GM23338 (cell line): ENCODE results near the gene HIVEP2. TPM values are rescaled to one million over a fixed set of nuclear protein-coding genes. Genes with fewer than 3 reads are reported as not detected.

ENCODE experiments used
- ATAC-seq: fragments of 200-7000 bp; cut with Tn5 transposase; 3 replicates; pipeline ENCODE4 v1.9.1; 2020
- DNase-seq: peaks from one replicate; pipeline ENCODE4 v3.0.0-alpha.2; 2015; ENCODE audit warnings: low spot score
- H2AFZ ChIP-seq: fragments of 200-600 bp; sonication (generic); 2 replicates; pipeline ENCODE4 v1.8.0; 2016; ENCODE audit warnings: antibody characterized with exemption, mild to moderate bottlenecking, moderate library complexity
- H3F3A ChIP-seq: fragments of 200-600 bp; sonication (generic); replicated peaks from 2 replicates; pipeline ENCODE4 v1.8.0; 2017; ENCODE audit warnings: antibody characterized with exemption, mixed run types, low read depth
- H3K27ac ChIP-seq: fragments of 200-600 bp; sonication (generic); 2 replicates; pipeline ENCODE4 v1.6.1; 2016; ENCODE audit warnings: low read depth
- H3K27me3 ChIP-seq: fragments of 200-600 bp; sonication (generic); 2 replicates; pipeline ENCODE4 v1.8.0; 2016; ENCODE audit warnings: mild to moderate bottlenecking, mixed run types, moderate library complexity; ENCODE audit not compliant: insufficient read depth
- H3K36me3 ChIP-seq: fragments of 200-600 bp; sonication (generic); 2 replicates; pipeline ENCODE4 v1.8.0; 2016; ENCODE audit warnings: mild to moderate bottlenecking; ENCODE audit not compliant: insufficient read depth
- H3K4me1 ChIP-seq: fragments of 200-600 bp; sonication (generic); 2 replicates; pipeline ENCODE4 v1.8.0; 2016; ENCODE audit warnings: mild to moderate bottlenecking, moderate library complexity; ENCODE audit not compliant: insufficient read depth
- H3K4me2 ChIP-seq: fragments of 200-600 bp; sonication (generic); 2 replicates; pipeline ENCODE4 v1.7.1; 2017; ENCODE audit warnings: mixed run types
- H3K4me3 ChIP-seq: fragments of 200-600 bp; sonication (generic); 2 replicates; pipeline ENCODE4 v1.6.1; 2016; ENCODE audit warnings: mixed run types
- H3K79me2 ChIP-seq: fragments of 200-600 bp; sonication (generic); replicated peaks from 2 replicates; pipeline ENCODE4 v1.8.0; 2017; ENCODE audit warnings: mild to moderate bottlenecking; ENCODE audit not compliant: insufficient read depth
- H3K9me2 ChIP-seq: fragments of 200-600 bp; sonication (generic); 2 replicates; pipeline ENCODE4 v1.8.0; 2017; ENCODE audit not compliant: insufficient read depth
- H4K20me1 ChIP-seq: fragments of 200-600 bp; sonication (generic); replicated peaks from 2 replicates; pipeline ENCODE4 v1.8.0; 2017; ENCODE audit warnings: mild to moderate bottlenecking; ENCODE audit not compliant: insufficient read depth
- H3K27ac Mint-ChIP-seq: 2 replicates; pipeline ENCODE4 v1.8.0; 2020; ENCODE audit warnings: inconsistent platforms, mild to moderate bottlenecking, moderate library complexity, mixed read lengths
- H3K27me3 Mint-ChIP-seq: 3 replicates; pipeline ENCODE4 v1.8.0; 2022; ENCODE audit warnings: low read depth, mild to moderate bottlenecking, moderate library complexity, mixed read lengths, inconsistent platforms; ENCODE audit not compliant: insufficient read depth, poor library complexity
- H3K36me3 Mint-ChIP-seq: 3 replicates; pipeline ENCODE4 v1.8.0; 2021; ENCODE audit warnings: low read depth, mild to moderate bottlenecking, inconsistent platforms, moderate library complexity, mixed read lengths
- H3K4me1 Mint-ChIP-seq: 3 replicates; pipeline ENCODE4 v1.8.0; 2020; ENCODE audit warnings: mild to moderate bottlenecking, inconsistent platforms, mixed read lengths
- H3K4me3 Mint-ChIP-seq: 3 replicates; pipeline ENCODE4 v1.8.0; 2021; ENCODE audit warnings: moderate library complexity, mild to moderate bottlenecking, inconsistent platforms, mixed read lengths
- H3K9me3 Mint-ChIP-seq: 3 replicates; pipeline ENCODE4 v1.8.0; 2020; ENCODE audit warnings: moderate library complexity, mild to moderate bottlenecking, inconsistent platforms, mixed read lengths
- CREB1 ChIP-seq: fragments of 250-450 bp; sonication (Bioruptor Pico); IDR thresholded peaks from 2 replicates; pipeline ENCODE4 v1.5.0; 2020; ENCODE audit warnings: low read depth, mild to moderate bottlenecking, moderate library complexity
- EZH2 ChIP-seq: fragments of 200-600 bp; sonication (generic); IDR thresholded peaks from one replicate; pipeline ENCODE4 v1.8.0; 2017; ENCODE audit warnings: antibody characterized with exemption, mild to moderate bottlenecking, low read depth; ENCODE audit not compliant: unreplicated experiment
- EZH2phosphoT487 ChIP-seq: fragments of 200-600 bp; sonication (generic); IDR thresholded peaks from one replicate; pipeline ENCODE4 v1.8.1; 2018; ENCODE audit warnings: antibody characterized with exemption; ENCODE audit not compliant: unreplicated experiment
- JUNB ChIP-seq: IDR thresholded peaks from one replicate; pipeline ENCODE4 v1.6.1; 2016; ENCODE audit warnings: antibody characterized with exemption; ENCODE audit not compliant: unreplicated experiment
- NANOG ChIP-seq: IDR thresholded peaks from 2 replicates; pipeline ENCODE4 v1.6.1; 2016; ENCODE audit warnings: antibody characterized with exemption, borderline replicate concordance
- POLR2AphosphoS5 ChIP-seq: IDR thresholded peaks from 2 replicates; pipeline ENCODE4 v1.6.1; 2016; ENCODE audit warnings: antibody characterized with exemption, low read depth
- STAT1 ChIP-seq: IDR thresholded peaks from one replicate; pipeline ENCODE4 v1.6.1; 2016; ENCODE audit warnings: antibody characterized with exemption; ENCODE audit not compliant: unreplicated experiment
- ZNF114 ChIP-seq: fragments of 250-450 bp; sonication (Bioruptor Pico); IDR thresholded peaks from 2 replicates; pipeline ENCODE4 v1.5.0; 2020; ENCODE audit warnings: mild to moderate bottlenecking, moderate library complexity
- ZNF331 ChIP-seq: fragments of 250-450 bp; sonication (Bioruptor Pico); IDR thresholded peaks from 2 replicates; pipeline ENCODE4 v1.5.0; 2020; ENCODE audit warnings: low read depth, mild to moderate bottlenecking, moderate library complexity
- polyA plus RNA-seq: library from polyadenylated mRNA; unstranded; fragments of >200 nt; fragmentation: Nextera tagmentation; extraction: Ambion mirVana; gene quantifications from 2 replicates; pipeline ENCODE4 v1.2.1, GENCODE V29; 2016
- total RNA-seq: library from RNA; depleted of rRNA; stranded (reverse); fragments of >200 nt; shearing (Covaris generic); gene quantifications from 2 replicates; pipeline ENCODE4 v1.2.3, GENCODE V29; 2014
- TF ChIP-seq, protein P1 (sequence below), 2 experiments: fragments of 200-600 bp in 1 of 2; sonication (generic) in 1 of 2; conservative IDR thresholded peaks; 2 replicates each; pipeline versions ENCODE4 v1.5.1 to v1.6.1; 2016 to 2017; ENCODE audit warnings: antibody characterized with exemption in 2 of 2, low read depth in 2 of 2, mild to moderate bottlenecking in 2 of 2, moderate library complexity in 1 of 2
- TF ChIP-seq, protein P2 (sequence below): IDR thresholded peaks from one replicate; pipeline ENCODE4 v1.6.1; 2018; ENCODE audit warnings: antibody characterized with exemption; ENCODE audit not compliant: unreplicated experiment
- TF ChIP-seq, protein P3 (sequence below): IDR thresholded peaks from 2 replicates; pipeline ENCODE4 v1.6.1; 2016; ENCODE audit warnings: antibody characterized with exemption
- TF ChIP-seq, protein P4 (sequence below): fragments of 250-450 bp; sonication (Bioruptor Pico); IDR thresholded peaks from 2 replicates; pipeline ENCODE4 v1.5.0; 2020; ENCODE audit warnings: mild to moderate bottlenecking, moderate library complexity

The HIVEP2 gene
- total and polyA plus RNA-seq, 2 experiments from 2014 or later: 1.5 to 7.4 TPM

DNA sequence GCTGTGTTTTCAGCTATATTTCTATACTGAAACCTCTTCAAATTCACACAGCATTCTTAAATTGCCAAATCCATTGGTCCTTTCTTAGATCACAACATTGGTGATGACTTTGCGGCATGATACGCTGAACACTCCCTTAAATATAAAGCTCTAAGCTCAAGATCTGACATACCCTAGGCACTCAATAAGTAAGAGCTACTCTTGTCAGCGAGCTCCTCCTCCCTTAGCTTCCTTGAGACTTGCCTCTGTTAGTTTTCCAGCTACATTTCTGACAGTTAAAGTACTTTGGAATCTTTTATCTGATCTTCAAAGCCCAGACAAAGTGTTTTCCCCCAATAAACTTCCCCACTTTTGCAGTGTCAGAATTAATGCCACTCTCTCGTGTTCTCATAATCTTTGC is 117.0 kb downstream of the HIVEP2 start:
- H3K4me3 ChIP-seq: no peak overlapping the region
- H3K27ac ChIP-seq: no peak overlapping the region
- Mint-ChIP-seq H3K27me3 (peaks cover 4% of the 10 kb centered on the region), H3K36me3 (no peaks in the 10 kb centered on the region), H3K4me1 (peaks cover 6% of the 10 kb centered on the region; the same call in 2 of the 3 replicates), H3K27ac (no peak overlapping the region), H3K9me3 (no peaks in the 10 kb centered on the region), H3K4me3 (no peak overlapping the region)
- 0 out of 2 replicates have a peak, but pooled peaks cover 2% of the 10 kb centered on the region for H4K20me1 ChIP-seq
- no peaks in the 10 kb centered on the region for H3K36me3 ChIP-seq
- no peak overlapping the region for H2AFZ ChIP-seq
- H3K4me1 ChIP-seq: no peaks in the 10 kb centered on the region; the same call in 1 of the 2 replicates
- no peaks in the 10 kb centered on the region for H3K27me3 ChIP-seq
- ATAC-seq (no peak), DNase-seq (no peak)
- no peaks in the 10 kb centered on the region for H3K9me2 ChIP-seq
- no peaks in the 10 kb centered on the region for H3F3A ChIP-seq
- H3K79me2 ChIP-seq: no peaks in the 10 kb centered on the region
- H3K4me2 ChIP-seq: no peak overlapping the region
- no peak for TF ChIP-seq JUNB
- TF ChIP-seq, protein P1, sequence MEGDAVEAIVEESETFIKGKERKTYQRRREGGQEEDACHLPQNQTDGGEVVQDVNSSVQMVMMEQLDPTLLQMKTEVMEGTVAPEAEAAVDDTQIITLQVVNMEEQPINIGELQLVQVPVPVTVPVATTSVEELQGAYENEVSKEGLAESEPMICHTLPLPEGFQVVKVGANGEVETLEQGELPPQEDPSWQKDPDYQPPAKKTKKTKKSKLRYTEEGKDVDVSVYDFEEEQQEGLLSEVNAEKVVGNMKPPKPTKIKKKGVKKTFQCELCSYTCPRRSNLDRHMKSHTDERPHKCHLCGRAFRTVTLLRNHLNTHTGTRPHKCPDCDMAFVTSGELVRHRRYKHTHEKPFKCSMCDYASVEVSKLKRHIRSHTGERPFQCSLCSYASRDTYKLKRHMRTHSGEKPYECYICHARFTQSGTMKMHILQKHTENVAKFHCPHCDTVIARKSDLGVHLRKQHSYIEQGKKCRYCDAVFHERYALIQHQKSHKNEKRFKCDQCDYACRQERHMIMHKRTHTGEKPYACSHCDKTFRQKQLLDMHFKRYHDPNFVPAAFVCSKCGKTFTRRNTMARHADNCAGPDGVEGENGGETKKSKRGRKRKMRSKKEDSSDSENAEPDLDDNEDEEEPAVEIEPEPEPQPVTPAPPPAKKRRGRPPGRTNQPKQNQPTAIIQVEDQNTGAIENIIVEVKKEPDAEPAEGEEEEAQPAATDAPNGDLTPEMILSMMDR (conservative IDR thresholded peaks at IDR 0.05; ENCODE audit: low read depth in 2 of 2): no peak
- TF ChIP-seq NANOG: no peak
- no peak for TF ChIP-seq EZH2phosphoT487
- TF ChIP-seq, protein P2, sequence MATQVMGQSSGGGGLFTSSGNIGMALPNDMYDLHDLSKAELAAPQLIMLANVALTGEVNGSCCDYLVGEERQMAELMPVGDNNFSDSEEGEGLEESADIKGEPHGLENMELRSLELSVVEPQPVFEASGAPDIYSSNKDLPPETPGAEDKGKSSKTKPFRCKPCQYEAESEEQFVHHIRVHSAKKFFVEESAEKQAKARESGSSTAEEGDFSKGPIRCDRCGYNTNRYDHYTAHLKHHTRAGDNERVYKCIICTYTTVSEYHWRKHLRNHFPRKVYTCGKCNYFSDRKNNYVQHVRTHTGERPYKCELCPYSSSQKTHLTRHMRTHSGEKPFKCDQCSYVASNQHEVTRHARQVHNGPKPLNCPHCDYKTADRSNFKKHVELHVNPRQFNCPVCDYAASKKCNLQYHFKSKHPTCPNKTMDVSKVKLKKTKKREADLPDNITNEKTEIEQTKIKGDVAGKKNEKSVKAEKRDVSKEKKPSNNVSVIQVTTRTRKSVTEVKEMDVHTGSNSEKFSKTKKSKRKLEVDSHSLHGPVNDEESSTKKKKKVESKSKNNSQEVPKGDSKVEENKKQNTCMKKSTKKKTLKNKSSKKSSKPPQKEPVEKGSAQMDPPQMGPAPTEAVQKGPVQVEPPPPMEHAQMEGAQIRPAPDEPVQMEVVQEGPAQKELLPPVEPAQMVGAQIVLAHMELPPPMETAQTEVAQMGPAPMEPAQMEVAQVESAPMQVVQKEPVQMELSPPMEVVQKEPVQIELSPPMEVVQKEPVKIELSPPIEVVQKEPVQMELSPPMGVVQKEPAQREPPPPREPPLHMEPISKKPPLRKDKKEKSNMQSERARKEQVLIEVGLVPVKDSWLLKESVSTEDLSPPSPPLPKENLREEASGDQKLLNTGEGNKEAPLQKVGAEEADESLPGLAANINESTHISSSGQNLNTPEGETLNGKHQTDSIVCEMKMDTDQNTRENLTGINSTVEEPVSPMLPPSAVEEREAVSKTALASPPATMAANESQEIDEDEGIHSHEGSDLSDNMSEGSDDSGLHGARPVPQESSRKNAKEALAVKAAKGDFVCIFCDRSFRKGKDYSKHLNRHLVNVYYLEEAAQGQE: no peak
- TF ChIP-seq, protein P3, sequence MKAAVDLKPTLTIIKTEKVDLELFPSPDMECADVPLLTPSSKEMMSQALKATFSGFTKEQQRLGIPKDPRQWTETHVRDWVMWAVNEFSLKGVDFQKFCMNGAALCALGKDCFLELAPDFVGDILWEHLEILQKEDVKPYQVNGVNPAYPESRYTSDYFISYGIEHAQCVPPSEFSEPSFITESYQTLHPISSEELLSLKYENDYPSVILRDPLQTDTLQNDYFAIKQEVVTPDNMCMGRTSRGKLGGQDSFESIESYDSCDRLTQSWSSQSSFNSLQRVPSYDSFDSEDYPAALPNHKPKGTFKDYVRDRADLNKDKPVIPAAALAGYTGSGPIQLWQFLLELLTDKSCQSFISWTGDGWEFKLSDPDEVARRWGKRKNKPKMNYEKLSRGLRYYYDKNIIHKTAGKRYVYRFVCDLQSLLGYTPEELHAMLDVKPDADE: no peak
- TF ChIP-seq CREB1 (CRISPR knock-in tag): no peak
- TF ChIP-seq ZNF331 (CRISPR knock-in tag): no peak
- TF ChIP-seq POLR2AphosphoS5: no peak
- TF ChIP-seq STAT1: no peak
- TF ChIP-seq, protein P4, sequence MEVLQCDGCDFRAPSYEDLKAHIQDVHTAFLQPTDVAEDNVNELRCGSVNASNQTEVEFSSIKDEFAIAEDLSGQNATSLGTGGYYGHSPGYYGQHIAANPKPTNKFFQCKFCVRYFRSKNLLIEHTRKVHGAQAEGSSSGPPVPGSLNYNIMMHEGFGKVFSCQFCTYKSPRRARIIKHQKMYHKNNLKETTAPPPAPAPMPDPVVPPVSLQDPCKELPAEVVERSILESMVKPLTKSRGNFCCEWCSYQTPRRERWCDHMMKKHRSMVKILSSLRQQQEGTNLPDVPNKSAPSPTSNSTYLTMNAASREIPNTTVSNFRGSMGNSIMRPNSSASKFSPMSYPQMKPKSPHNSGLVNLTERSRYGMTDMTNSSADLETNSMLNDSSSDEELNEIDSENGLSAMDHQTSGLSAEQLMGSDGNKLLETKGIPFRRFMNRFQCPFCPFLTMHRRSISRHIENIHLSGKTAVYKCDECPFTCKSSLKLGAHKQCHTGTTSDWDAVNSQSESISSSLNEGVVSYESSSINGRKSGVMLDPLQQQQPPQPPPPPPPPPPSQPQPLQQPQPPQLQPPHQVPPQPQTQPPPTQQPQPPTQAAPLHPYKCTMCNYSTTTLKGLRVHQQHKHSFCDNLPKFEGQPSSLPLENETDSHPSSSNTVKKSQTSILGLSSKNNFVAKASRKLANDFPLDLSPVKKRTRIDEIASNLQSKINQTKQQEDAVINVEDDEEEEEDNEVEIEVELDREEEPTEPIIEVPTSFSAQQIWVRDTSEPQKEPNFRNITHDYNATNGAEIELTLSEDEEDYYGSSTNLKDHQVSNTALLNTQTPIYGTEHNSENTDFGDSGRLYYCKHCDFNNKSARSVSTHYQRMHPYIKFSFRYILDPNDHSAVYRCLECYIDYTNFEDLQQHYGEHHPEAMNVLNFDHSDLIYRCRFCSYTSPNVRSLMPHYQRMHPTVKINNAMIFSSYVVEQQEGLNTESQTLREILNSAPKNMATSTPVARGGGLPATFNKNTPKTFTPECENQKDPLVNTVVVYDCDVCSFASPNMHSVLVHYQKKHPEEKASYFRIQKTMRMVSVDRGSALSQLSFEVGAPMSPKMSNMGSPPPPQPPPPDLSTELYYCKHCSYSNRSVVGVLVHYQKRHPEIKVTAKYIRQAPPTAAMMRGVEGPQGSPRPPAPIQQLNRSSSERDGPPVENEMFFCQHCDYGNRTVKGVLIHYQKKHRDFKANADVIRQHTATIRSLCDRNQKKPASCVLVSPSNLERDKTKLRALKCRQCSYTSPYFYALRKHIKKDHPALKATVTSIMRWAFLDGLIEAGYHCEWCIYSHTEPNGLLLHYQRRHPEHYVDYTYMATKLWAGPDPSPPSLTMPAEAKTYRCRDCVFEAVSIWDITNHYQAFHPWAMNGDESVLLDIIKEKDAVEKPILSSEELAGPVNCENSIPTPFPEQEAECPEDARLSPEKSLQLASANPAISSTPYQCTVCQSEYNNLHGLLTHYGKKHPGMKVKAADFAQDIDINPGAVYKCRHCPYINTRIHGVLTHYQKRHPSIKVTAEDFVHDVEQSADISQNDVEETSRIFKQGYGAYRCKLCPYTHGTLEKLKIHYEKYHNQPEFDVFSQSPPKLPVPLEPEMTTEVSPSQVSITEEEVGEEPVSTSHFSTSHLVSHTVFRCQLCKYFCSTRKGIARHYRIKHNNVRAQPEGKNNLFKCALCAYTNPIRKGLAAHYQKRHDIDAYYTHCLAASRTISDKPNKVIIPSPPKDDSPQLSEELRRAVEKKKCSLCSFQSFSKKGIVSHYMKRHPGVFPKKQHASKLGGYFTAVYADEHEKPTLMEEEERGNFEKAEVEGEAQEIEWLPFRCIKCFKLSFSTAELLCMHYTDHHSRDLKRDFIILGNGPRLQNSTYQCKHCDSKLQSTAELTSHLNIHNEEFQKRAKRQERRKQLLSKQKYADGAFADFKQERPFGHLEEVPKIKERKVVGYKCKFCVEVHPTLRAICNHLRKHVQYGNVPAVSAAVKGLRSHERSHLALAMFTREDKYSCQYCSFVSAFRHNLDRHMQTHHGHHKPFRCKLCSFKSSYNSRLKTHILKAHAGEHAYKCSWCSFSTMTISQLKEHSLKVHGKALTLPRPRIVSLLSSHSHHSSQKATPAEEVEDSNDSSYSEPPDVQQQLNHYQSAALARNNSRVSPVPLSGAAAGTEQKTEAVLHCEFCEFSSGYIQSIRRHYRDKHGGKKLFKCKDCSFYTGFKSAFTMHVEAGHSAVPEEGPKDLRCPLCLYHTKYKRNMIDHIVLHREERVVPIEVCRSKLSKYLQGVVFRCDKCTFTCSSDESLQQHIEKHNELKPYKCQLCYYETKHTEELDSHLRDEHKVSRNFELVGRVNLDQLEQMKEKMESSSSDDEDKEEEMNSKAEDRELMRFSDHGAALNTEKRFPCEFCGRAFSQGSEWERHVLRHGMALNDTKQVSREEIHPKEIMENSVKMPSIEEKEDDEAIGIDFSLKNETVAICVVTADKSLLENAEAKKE (CRISPR knock-in tag): no peak
- TF ChIP-seq ZNF114 (CRISPR knock-in tag): no peak
- no peak for TF ChIP-seq EZH2
